HepG2 (cell line): ENCODE data around the gene DACT2. TPM values are rescaled to one million over a fixed set of nuclear protein-coding genes. Genes with fewer than 3 reads are reported as not detected.

ENCODE experiments used
- CCDC6 ChIP-seq: sonication (generic); formaldehyde crosslinking; IDR thresholded peaks from 2 replicates; pipeline ENCODE4 v1.8.1; 2022; ENCODE audit warnings: mild to moderate bottlenecking, missing genetic modification reagents, moderate library complexity
- EZH2 ChIP-seq: conservative IDR thresholded peaks from 2 replicates; pipeline ENCODE4 v1.6.1; 2012; ENCODE audit warnings: mild to moderate bottlenecking, low read depth, low read length, moderate library complexity
- FOXJ3 ChIP-seq: sonication (generic); formaldehyde crosslinking; IDR thresholded peaks from 2 replicates; pipeline ENCODE4 v1.4.0; 2020; ENCODE audit warnings: missing genetic modification reagents, mild to moderate bottlenecking, borderline replicate concordance
- GFI1 ChIP-seq: sonication (generic); formaldehyde crosslinking; IDR thresholded peaks from 2 replicates; pipeline ENCODE4 v1.5.0; 2020; ENCODE audit warnings: missing genetic modification reagents, mild to moderate bottlenecking, borderline replicate concordance
- MYC ChIP-seq: sonication (generic); formaldehyde crosslinking; IDR thresholded peaks from 2 replicates; pipeline ENCODE4 v1.9.0; 2021; ENCODE audit warnings: missing genetic modification reagents, borderline replicate concordance
- NONO ChIP-seq, 2 experiments: fragments of 450-650 bp in 1 of 2; sonication (generic) in 1 of 2; formaldehyde crosslinking in 1 of 2; IDR thresholded peaks in 1 of 2; conservative IDR thresholded peaks in 1 of 2; 2 replicates each; pipeline versions ENCODE4 v1.6.1 to v1.8.0; 2017 to 2022; ENCODE audit warnings: mild to moderate bottlenecking in 1 of 2, missing genetic modification reagents in 1 of 2, moderate library complexity in 1 of 2
- POGZ ChIP-seq: sonication (generic); formaldehyde crosslinking; IDR thresholded peaks from 2 replicates; pipeline ENCODE4 v1.4.0; 2020; ENCODE audit warnings: mild to moderate bottlenecking, missing genetic modification reagents
- PPARG ChIP-seq: conservative IDR thresholded peaks from 2 replicates; pipeline ENCODE4 v1.6.1; 2016; ENCODE audit warnings: missing biosample characterization, missing genetic modification reagents
- REST ChIP-seq, 2 experiments: IDR thresholded peaks; 2 replicates each; pipeline ENCODE4 v1.6.1; 2011 to 2012; ENCODE audit warnings: low read length in 2 of 2, borderline replicate concordance in 1 of 2, low read depth in 1 of 2, mild to moderate bottlenecking in 1 of 2, moderate library complexity in 1 of 2
- SIX1 ChIP-seq: sonication (generic); formaldehyde crosslinking; IDR thresholded peaks from 2 replicates; pipeline ENCODE4 v1.4.0; 2020; ENCODE audit warnings: missing genetic modification reagents, borderline replicate concordance
- SMAD3 ChIP-seq: sonication (generic); formaldehyde crosslinking; IDR thresholded peaks from 2 replicates; pipeline ENCODE4 v1.4.0; 2020; ENCODE audit warnings: missing genetic modification reagents
- SNRNP70 ChIP-seq: fragments of 200-400 bp; formaldehyde crosslinking; IDR thresholded peaks from 2 replicates; pipeline ENCODE4 v1.6.1; 2017; ENCODE audit warnings: mild to moderate bottlenecking, low read depth, low read length, moderate library complexity
- SOX5 ChIP-seq: IDR thresholded peaks from 2 replicates; pipeline ENCODE4 v1.6.1; 2016; ENCODE audit warnings: borderline replicate concordance
- polyA plus RNA-seq, 8 experiments: library from polyadenylated mRNA; depleted of rRNA in 3 of 8; stranded (reverse) in 7 of 8; unstranded in 1 of 8; fragments of >200 nt; fragmentation: Illumina TruSeq in 4 of 8; extraction: Trizol in 4 of 8; gene quantifications; 2 replicates each; pipeline versions ENCODE4 v1.2.1 to v1.2.3, GENCODE V29; 2011 to 2016; ENCODE audit warnings: low read depth in 4 of 8, missing spikeins in 1 of 8, mixed read lengths in 1 of 8; ENCODE audit not compliant: insufficient read depth in 1 of 8
- total RNA-seq, 5 experiments: library from RNA; depleted of rRNA; stranded (reverse); fragments of >200 nt; fragmentation: Illumina TruSeq; extraction: Trizol; gene quantifications; 2 replicates each; pipeline ENCODE4 v1.2.3, GENCODE V29; 2016; ENCODE audit warnings: low read depth in 1 of 5
- TF ChIP-seq, protein P1 (sequence below): sonication (generic); formaldehyde crosslinking; IDR thresholded peaks from 2 replicates; pipeline ENCODE4 v1.9.0; 2022; ENCODE audit warnings: missing genetic modification reagents, mild to moderate bottlenecking, borderline replicate concordance
- TF ChIP-seq, protein P2 (sequence below): sonication (generic); formaldehyde crosslinking; IDR thresholded peaks from 2 replicates; pipeline ENCODE4 v1.4.0; 2020; ENCODE audit warnings: missing genetic modification reagents
- TF ChIP-seq, protein P3 (sequence below): sonication (generic); formaldehyde crosslinking; IDR thresholded peaks from 2 replicates; pipeline ENCODE4 v1.4.0; 2020; ENCODE audit warnings: missing genetic modification reagents

Gene DACT2
- total and polyA plus RNA-seq, 2 of the 13 experiments (the other 11 are each of a cell fraction or from before 2014, with no cell fraction given), result 0.15 TPM; not detected in 1

DNA sequence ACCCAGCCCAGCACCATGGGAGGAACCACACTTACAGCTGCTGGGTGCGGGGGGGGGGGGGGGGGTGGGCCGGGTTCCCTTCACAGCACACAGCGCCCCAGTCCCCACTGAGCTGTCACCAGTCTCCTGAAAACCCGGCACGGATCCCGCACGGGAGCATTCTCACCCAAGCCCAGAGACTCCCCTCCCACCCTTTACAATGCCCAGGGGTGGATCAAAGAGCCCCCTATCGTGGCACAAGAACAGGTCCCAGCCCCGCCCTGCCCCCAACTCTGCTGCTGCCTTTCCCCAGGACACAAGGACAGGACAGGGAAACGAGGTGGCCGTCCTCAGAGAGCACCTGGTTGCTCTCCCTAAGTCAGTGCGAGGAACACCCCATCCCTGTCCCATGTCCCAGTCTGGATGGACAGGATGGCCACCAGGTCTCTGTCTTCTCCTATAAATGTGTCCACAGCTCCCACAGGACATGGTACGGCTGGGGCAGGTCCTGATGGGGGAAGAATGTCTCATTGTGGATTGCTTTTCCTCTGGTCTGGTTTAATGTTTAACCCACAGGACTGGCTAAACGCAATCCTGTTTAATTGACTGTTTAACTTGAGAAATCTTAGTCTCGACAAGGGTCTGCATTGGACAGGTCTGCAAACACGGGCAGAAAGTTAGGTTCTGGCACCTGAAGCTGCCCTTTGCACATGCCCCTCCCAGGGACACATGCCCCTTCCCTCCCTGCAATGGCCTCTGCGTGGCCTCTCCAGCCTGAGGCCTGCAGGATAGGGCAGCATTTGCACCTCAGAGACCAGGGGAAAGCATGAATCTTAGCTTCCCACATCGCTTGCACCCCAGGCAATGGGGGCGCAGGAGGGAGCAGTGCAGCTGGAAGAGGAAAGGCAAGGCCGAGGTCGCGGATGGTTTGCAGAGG is 45.3 kb downstream of the DACT2 start (continued):
- TF ChIP-seq REST (IDR thresholded peaks at IDR 0.05; ENCODE audit: borderline replicate concordance in 1 of 2, low read depth in 1 of 2, low read length in 2 of 2), result 0 out of 4 replicates have a peak, but pooled peaks of 1 of the 2 experiments have one; percentile 19
- no peak for TF ChIP-seq EZH2
- no peak for TF ChIP-seq NONO (IDR thresholded peaks at IDR 0.05)
- TF ChIP-seq NONO (CRISPR knock-in tag; conservative IDR thresholded peaks at IDR 0.05), result peak; percentile 88; the same call in 1 of the 2 replicates
- TF ChIP-seq GFI1 (CRISPR knock-in tag), result peak; percentile 94
- TF ChIP-seq FOXJ3 (CRISPR knock-in tag), result peak; percentile 49; the same call in 1 of the 2 replicates
- TF ChIP-seq SIX1 (CRISPR knock-in tag), result no peak
- TF ChIP-seq, protein P1, sequence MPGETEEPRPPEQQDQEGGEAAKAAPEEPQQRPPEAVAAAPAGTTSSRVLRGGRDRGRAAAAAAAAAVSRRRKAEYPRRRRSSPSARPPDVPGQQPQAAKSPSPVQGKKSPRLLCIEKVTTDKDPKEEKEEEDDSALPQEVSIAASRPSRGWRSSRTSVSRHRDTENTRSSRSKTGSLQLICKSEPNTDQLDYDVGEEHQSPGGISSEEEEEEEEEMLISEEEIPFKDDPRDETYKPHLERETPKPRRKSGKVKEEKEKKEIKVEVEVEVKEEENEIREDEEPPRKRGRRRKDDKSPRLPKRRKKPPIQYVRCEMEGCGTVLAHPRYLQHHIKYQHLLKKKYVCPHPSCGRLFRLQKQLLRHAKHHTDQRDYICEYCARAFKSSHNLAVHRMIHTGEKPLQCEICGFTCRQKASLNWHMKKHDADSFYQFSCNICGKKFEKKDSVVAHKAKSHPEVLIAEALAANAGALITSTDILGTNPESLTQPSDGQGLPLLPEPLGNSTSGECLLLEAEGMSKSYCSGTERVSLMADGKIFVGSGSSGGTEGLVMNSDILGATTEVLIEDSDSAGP (CRISPR knock-in tag), result peak; percentile 80; the same call in 1 of the 2 replicates
- TF ChIP-seq MYC (CRISPR knock-in tag), result peak; percentile 57; the same call in 1 of the 2 replicates
- TF ChIP-seq POGZ, result peak; percentile 69
- peak; percentile 78 for TF ChIP-seq PPARG (CRISPR knock-in tag)
- TF ChIP-seq, protein P2, sequence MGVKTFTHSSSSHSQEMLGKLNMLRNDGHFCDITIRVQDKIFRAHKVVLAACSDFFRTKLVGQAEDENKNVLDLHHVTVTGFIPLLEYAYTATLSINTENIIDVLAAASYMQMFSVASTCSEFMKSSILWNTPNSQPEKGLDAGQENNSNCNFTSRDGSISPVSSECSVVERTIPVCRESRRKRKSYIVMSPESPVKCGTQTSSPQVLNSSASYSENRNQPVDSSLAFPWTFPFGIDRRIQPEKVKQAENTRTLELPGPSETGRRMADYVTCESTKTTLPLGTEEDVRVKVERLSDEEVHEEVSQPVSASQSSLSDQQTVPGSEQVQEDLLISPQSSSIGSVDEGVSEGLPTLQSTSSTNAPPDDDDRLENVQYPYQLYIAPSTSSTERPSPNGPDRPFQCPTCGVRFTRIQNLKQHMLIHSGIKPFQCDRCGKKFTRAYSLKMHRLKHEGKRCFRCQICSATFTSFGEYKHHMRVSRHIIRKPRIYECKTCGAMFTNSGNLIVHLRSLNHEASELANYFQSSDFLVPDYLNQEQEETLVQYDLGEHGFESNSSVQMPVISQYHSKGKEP (CRISPR knock-in tag), result no peak
- TF ChIP-seq, protein P3, sequence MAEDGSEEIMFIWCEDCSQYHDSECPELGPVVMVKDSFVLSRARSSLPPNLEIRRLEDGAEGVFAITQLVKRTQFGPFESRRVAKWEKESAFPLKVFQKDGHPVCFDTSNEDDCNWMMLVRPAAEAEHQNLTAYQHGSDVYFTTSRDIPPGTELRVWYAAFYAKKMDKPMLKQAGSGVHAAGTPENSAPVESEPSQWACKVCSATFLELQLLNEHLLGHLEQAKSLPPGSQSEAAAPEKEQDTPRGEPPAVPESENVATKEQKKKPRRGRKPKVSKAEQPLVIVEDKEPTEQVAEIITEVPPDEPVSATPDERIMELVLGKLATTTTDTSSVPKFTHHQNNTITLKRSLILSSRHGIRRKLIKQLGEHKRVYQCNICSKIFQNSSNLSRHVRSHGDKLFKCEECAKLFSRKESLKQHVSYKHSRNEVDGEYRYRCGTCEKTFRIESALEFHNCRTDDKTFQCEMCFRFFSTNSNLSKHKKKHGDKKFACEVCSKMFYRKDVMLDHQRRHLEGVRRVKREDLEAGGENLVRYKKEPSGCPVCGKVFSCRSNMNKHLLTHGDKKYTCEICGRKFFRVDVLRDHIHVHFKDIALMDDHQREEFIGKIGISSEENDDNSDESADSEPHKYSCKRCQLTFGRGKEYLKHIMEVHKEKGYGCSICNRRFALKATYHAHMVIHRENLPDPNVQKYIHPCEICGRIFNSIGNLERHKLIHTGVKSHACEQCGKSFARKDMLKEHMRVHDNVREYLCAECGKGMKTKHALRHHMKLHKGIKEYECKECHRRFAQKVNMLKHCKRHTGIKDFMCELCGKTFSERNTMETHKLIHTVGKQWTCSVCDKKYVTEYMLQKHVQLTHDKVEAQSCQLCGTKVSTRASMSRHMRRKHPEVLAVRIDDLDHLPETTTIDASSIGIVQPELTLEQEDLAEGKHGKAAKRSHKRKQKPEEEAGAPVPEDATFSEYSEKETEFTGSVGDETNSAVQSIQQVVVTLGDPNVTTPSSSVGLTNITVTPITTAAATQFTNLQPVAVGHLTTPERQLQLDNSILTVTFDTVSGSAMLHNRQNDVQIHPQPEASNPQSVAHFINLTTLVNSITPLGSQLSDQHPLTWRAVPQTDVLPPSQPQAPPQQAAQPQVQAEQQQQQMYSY, result peak; percentile 97
- no peak for TF ChIP-seq SMAD3
- peak; percentile 84 for TF ChIP-seq SOX5 (CRISPR knock-in tag)
- 0 out of 2 replicates have a peak, but pooled peaks have one; percentile 17 for TF ChIP-seq CCDC6 (CRISPR knock-in tag)
- TF ChIP-seq SNRNP70, result no peak
